ENCODE measurements around the gene NXNL2.

The NXNL2 gene

GRCh38 chr9:88534456-88535225 is at the start of gene NXNL2:
NXNL2 (plus strand) TSS chr9:88535178; CDS start chr9:88535435, 257 bp downstream.
- peak; percentile 56 for DNase-seq

GRCh38 chr9:88488166-88488565 is 46.8 kb upstream of the NXNL2 start:
- no peak for DNase-seq

- no peak for DNase-seq
Observed at GRCh38 chr9:88494983-88495721, 39.8 kb upstream of the NXNL2 start.

- no peak for DNase-seq
Observed at GRCh38 chr9:88497224-88497623, 37.8 kb upstream of the NXNL2 start.

- no peak for DNase-seq
Observed at GRCh38 chr9:88498880-88499279, 36.1 kb upstream of the NXNL2 start.

- no peak for DNase-seq
Observed at GRCh38 chr9:88501086-88501485, 33.9 kb upstream of the NXNL2 start.

- DNase-seq, result no peak
Observed at GRCh38 chr9:88502552-88503034, 32.4 kb upstream of the NXNL2 start.

- no peak for DNase-seq
Observed at GRCh38 chr9:88503081-88503844, 31.7 kb upstream of the NXNL2 start.

GRCh38 chr9:88503845-88504764 is 30.9 kb upstream of the NXNL2 start:
- DNase-seq, result no peak

- no peak for DNase-seq
Observed at GRCh38 chr9:88508326-88508725, 26.7 kb upstream of the NXNL2 start.

- no peak for DNase-seq
Observed at GRCh38 chr9:88511906-88512305, 23.1 kb upstream of the NXNL2 start.

- no peak for DNase-seq
Observed at GRCh38 chr9:88514247-88514646, 20.7 kb upstream of the NXNL2 start.

GRCh38 chr9:88521308-88521707 is 13.7 kb upstream of the NXNL2 start:
- no peak for DNase-seq

- no peak for DNase-seq
Observed at GRCh38 chr9:88522360-88522759, 12.6 kb upstream of the NXNL2 start.

- no peak for DNase-seq
Observed at GRCh38 chr9:88523056-88523455, 11.9 kb upstream of the NXNL2 start.

GRCh38 chr9:88524911-88525310 is 10.1 kb upstream of the NXNL2 start:
- DNase-seq, result no peak

GRCh38 chr9:88527618-88528017 is 7.4 kb upstream of the NXNL2 start:
- no peak for DNase-seq

GRCh38 chr9:88528080-88528790 is 6.7 kb upstream of the NXNL2 start:
- no peak for DNase-seq

GRCh38 chr9:88529496-88529895 is 5.5 kb upstream of the NXNL2 start:
- DNase-seq, result no peak

GRCh38 chr9:88530051-88530450 is 4.9 kb upstream of the NXNL2 start:
- no peak for DNase-seq

- DNase-seq, result no peak
Observed at GRCh38 chr9:88531920-88532698, 2.9 kb upstream of the NXNL2 start.
